ENCODE data around the gene ESRRB. TPM values are rescaled to one million over a fixed set of nuclear protein-coding genes. Genes with fewer than 3 reads are reported as not detected.

Gene ESRRB
- total RNA-seq, 2 donors from 2014 or later, result 1.1 to 1.2 TPM

DNA sequence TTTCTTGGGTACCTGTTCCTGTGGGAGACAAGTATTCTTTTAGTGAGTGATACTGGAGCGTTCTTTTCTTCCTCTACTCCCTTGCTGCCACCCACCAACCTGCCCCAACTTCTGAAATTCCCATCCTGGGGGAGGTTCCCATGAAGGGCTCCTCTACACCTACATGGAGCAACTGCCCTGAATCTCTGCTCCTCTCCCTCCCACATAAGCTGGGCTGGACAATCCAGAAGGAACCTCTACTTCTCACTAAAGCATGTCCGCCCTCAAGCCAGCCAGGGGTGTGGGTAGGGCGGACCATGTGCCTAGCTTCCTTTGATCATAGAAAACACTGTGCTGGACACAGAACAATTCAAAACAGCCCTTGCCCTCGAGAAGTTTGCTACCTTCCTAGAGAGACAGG, 25.9 kb upstream of the ESRRB start:
- no peak for DNase-seq
- WGBS, 2 experiments (ENCODE audit: insufficient coverage in 1 of 2, insufficient read length in 1 of 2), result 88 to 93% methylated on average over 3 to 4 of the region's 4 CpGs
- no peak overlapping the region for H3K9ac ChIP-seq (ENCODE audit: extremely low read depth, low read length, poor library complexity, severe bottlenecking)
- H3K27me3 ChIP-seq (ENCODE audit: control insufficient read depth, insufficient read depth, low read length, poor library complexity, severe bottlenecking), result peaks cover 33% of the 10 kb centered on the region
- Mint-ChIP-seq H3K27me3 (ENCODE audit: insufficient read depth) (peaks cover 42% of the 10 kb centered on the region), H3K27ac (no peak overlapping the region), H3K4me3 (no peak overlapping the region), H3K9me3 (no peaks in the 10 kb centered on the region), H3K4me1 (peaks cover 12% of the 10 kb centered on the region), H3K36me3 (ENCODE audit: low read depth) (no peaks in the 10 kb centered on the region)
- H3K9me3 ChIP-seq (ENCODE audit: control insufficient read depth, low read length), result no peaks in the 10 kb centered on the region
- no peak overlapping the region for H3K4me3 ChIP-seq (ENCODE audit: low read length)
- H3K4me1 ChIP-seq (ENCODE audit: control insufficient read depth, insufficient read depth, low read length), result no peaks in the 10 kb centered on the region
- TF ChIP-seq, protein P1, sequence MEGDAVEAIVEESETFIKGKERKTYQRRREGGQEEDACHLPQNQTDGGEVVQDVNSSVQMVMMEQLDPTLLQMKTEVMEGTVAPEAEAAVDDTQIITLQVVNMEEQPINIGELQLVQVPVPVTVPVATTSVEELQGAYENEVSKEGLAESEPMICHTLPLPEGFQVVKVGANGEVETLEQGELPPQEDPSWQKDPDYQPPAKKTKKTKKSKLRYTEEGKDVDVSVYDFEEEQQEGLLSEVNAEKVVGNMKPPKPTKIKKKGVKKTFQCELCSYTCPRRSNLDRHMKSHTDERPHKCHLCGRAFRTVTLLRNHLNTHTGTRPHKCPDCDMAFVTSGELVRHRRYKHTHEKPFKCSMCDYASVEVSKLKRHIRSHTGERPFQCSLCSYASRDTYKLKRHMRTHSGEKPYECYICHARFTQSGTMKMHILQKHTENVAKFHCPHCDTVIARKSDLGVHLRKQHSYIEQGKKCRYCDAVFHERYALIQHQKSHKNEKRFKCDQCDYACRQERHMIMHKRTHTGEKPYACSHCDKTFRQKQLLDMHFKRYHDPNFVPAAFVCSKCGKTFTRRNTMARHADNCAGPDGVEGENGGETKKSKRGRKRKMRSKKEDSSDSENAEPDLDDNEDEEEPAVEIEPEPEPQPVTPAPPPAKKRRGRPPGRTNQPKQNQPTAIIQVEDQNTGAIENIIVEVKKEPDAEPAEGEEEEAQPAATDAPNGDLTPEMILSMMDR (conservative IDR thresholded peaks at IDR 0.05), result no peak
- H3K27ac ChIP-seq (ENCODE audit: low read depth, low read length), result no peak overlapping the region
- H3K36me3 ChIP-seq (ENCODE audit: control insufficient read depth, insufficient read depth, low read length), result no peaks in the 10 kb centered on the region

DNA sequence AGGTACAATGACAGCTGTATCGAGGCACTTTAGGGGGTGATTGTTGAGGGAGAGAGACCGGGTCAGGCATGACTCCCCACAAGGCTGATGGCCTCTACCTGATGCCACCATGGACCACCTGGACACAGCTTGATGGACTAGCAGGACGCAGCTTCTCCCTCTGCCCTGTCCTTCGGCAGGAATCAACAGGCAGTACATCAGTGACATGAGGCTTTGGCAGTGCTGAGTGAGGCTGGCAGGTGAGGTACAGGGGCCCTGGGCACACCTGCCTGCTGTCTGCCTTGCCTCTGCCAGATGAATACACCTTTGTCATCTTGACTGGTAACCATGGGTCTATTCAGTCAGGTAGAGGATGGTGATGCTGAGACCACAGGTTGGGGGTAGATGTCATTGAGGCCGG, 25.3 kb upstream of the ESRRB start:
- Histone ChIP-seq H3K27me3 (ENCODE audit: control insufficient read depth, insufficient read depth, low read length, poor library complexity, severe bottlenecking) (peaks cover 33% of the 10 kb centered on the region), H3K4me3 (ENCODE audit: low read length) (no peak overlapping the region), H3K4me1 (ENCODE audit: control insufficient read depth, insufficient read depth, low read length) (no peaks in the 10 kb centered on the region), H3K27ac (ENCODE audit: low read depth, low read length) (no peak overlapping the region), H3K9ac (ENCODE audit: extremely low read depth, low read length, poor library complexity, severe bottlenecking) (no peak overlapping the region), H3K36me3 (ENCODE audit: control insufficient read depth, insufficient read depth, low read length) (no peaks in the 10 kb centered on the region), H3K9me3 (ENCODE audit: control insufficient read depth, low read length) (no peaks in the 10 kb centered on the region)
- WGBS, 2 experiments (ENCODE audit: insufficient coverage in 1 of 2, insufficient read length in 1 of 2), result 86 to 93% methylated on average over 3 to 5 of the region's 5 CpGs
- peaks cover 12% of the 10 kb centered on the region for H3K4me1 Mint-ChIP-seq
- peaks cover 49% of the 10 kb centered on the region for H3K27me3 Mint-ChIP-seq (ENCODE audit: insufficient read depth)
- H3K4me3 Mint-ChIP-seq, result no peak overlapping the region
- no peaks in the 10 kb centered on the region for H3K36me3 Mint-ChIP-seq (ENCODE audit: low read depth)
- TF ChIP-seq, protein P1 (conservative IDR thresholded peaks at IDR 0.05), result no peak
- H3K27ac Mint-ChIP-seq, result no peak overlapping the region
- H3K9me3 Mint-ChIP-seq, result no peaks in the 10 kb centered on the region
- DNase-seq, result no peak

DNA sequence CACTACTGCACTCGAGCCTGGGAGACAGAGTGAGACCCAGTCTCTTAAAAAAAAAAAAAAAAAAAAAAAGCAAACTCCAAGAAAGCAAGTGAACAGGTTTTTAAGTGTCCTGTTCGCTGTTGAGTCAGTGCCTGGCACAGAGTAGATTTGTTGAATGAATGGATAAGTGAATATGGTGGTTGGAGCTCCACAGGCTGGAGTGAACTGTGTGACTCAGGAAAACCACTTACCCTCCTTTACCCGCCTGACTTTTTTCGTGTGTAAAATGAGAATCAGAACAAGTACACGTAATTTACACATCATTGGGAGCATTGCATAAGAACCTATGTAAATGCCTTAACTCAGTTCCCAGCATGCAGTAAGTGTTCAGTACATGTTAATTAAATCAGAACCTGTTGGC, 24.0 kb upstream of the ESRRB start:
- Mint-ChIP-seq H3K4me3 (no peak overlapping the region), H3K27me3 (ENCODE audit: insufficient read depth) (peaks cover 60% of the 10 kb centered on the region), H3K27ac (no peak overlapping the region), H3K4me1 (peaks cover 9% of the 10 kb centered on the region), H3K9me3 (no peaks in the 10 kb centered on the region), H3K36me3 (ENCODE audit: low read depth) (no peaks in the 10 kb centered on the region)
- TF ChIP-seq, protein P1 (conservative IDR thresholded peaks at IDR 0.05), result no peak
- DNase-seq, result no peak
- H3K9me3 ChIP-seq (ENCODE audit: control insufficient read depth, low read length), result no peaks in the 10 kb centered on the region
- no peaks in the 10 kb centered on the region for H3K36me3 ChIP-seq (ENCODE audit: control insufficient read depth, insufficient read depth, low read length)
- no peak overlapping the region for H3K9ac ChIP-seq (ENCODE audit: extremely low read depth, low read length, poor library complexity, severe bottlenecking)
- no peak overlapping the region for H3K27ac ChIP-seq (ENCODE audit: low read depth, low read length)
- WGBS, 2 experiments (ENCODE audit: insufficient coverage in 1 of 2, insufficient read length in 1 of 2), result 91 to 100% methylated on average over 3 to 4 of the region's 5 CpGs
- H3K4me1 ChIP-seq (ENCODE audit: control insufficient read depth, insufficient read depth, low read length), result no peaks in the 10 kb centered on the region
- H3K4me3 ChIP-seq (ENCODE audit: low read length), result no peak overlapping the region
- peaks cover 33% of the 10 kb centered on the region for H3K27me3 ChIP-seq (ENCODE audit: control insufficient read depth, insufficient read depth, low read length, poor library complexity, severe bottlenecking)
